Small intestine (tissue), 7 donors: ENCODE results near the gene TSPAN5. TPM values are rescaled to one million over a fixed set of nuclear protein-coding genes. Genes with fewer than 3 reads are reported as not detected.

Experiments
- DNase-seq, 2 donors: peaks; one replicate each; pipeline versions ENCODE4 v3.0.0 to v3.0.0-alpha.2; 2013
- FAIRE-seq: peaks from 2 replicates; lab custom pipeline; 2012; peaks lifted over from hg19 to GRCh38; lab: Jason Lieb, UNC
- H3K27ac ChIP-seq, 3 donors: one replicate each; pipeline ENCODE4 v1.5.1; 2013; ENCODE audit warnings: low read length in 2 of 3, mild to moderate bottlenecking in 2 of 3, control low read depth in 1 of 3, inconsistent platforms in 1 of 3, low read depth in 1 of 3, moderate library complexity in 1 of 3
- H3K27me3 ChIP-seq, 3 donors: one replicate each; pipeline ENCODE4 v1.6.1; 2013; ENCODE audit warnings: low read length in 3 of 3, inconsistent platforms in 1 of 3; ENCODE audit not compliant: control insufficient read depth in 3 of 3, insufficient read depth in 3 of 3
- H3K36me3 ChIP-seq, 3 donors: one replicate each; pipeline ENCODE4 v1.6.1; 2013; ENCODE audit warnings: low read length in 3 of 3, inconsistent platforms in 1 of 3, low read depth in 1 of 3, mild to moderate bottlenecking in 1 of 3, moderate library complexity in 1 of 3; ENCODE audit not compliant: control insufficient read depth in 3 of 3, insufficient read depth in 2 of 3
- H3K4me1 ChIP-seq, 3 donors: one replicate each; pipeline ENCODE4 v1.6.1; 2013; ENCODE audit warnings: low read length in 2 of 3, inconsistent platforms in 1 of 3, low read depth in 1 of 3, mild to moderate bottlenecking in 1 of 3, moderate library complexity in 1 of 3; ENCODE audit not compliant: control insufficient read depth in 3 of 3, insufficient read depth in 2 of 3
- H3K4me3 ChIP-seq, 3 donors: one replicate each; pipeline ENCODE4 v1.5.1; 2013; ENCODE audit warnings: low read length in 3 of 3, control low read depth in 1 of 3, inconsistent platforms in 1 of 3, low read depth in 1 of 3, mild to moderate bottlenecking in 1 of 3, moderate library complexity in 1 of 3
- H3K9me3 ChIP-seq, 2 donors: one replicate each; pipeline ENCODE4 v1.6.1; 2013; ENCODE audit warnings: low read depth in 1 of 2, low read length in 1 of 2; ENCODE audit not compliant: control insufficient read depth in 2 of 2, insufficient read depth in 1 of 2
- WGBS, 3 donors: extraction: QIAGEN DNeasy Blood & Tissue Kit; methylation state at CpG; one replicate each; pipeline ENCODE4 v1.1.7; 2013; 5-methylcytosine and 5-hydroxymethylcytosine counted together
- polyA plus RNA-seq, 4 donors: library from polyadenylated mRNA; stranded (reverse) in 3 of 4; unstranded in 1 of 4; fragments of 200-250 nt in 3 of 4; fragments of 120-200 nt in 1 of 4; gene quantifications; one replicate each; pipeline versions ENCODE4 v1.2.1 to v1.2.3, GENCODE V29; 2013
- donor health status: healthy with polysubstance abuse.
- donor health status: control.
- donor health status: control.
- donor health status: Bipolar disorder and iron deficiency.
- donor health status: healthy.

The TSPAN5 gene
- polyA plus RNA-seq, 4 donors, result 0.67 to 4.9 (median 2.2) TPM

GRCh38 chr4:98514741-98515469, 143.5 kb downstream of the TSPAN5 start:
- no peak for FAIRE-seq
- WGBS, 3 donors, result 79 to 87% (median 83%) methylated on average over 4 of the region's 4 CpGs

GRCh38 chr4:98512918-98513317, 145.5 kb downstream of the TSPAN5 start:
- DNase-seq (peak in 1 of 2 donors; percentile 24), FAIRE-seq (no peak)
- 59 to 79% (median 70%) methylated on average over 3 of the region's 3 CpGs for WGBS, 3 donors
- no peaks in the 10 kb centered on the region for H3K27me3 ChIP-seq
- H3K36me3 ChIP-seq, result no peaks in the 10 kb centered on the region
- no peak overlapping the region for H3K4me3 ChIP-seq
- H3K27ac ChIP-seq, result no peak overlapping the region
- H3K9me3 ChIP-seq, result peaks cover 0 to 9% of the 10 kb centered on the region in 2 donors
- peaks cover 0 to 3% (median 0%) of the 10 kb centered on the region in 3 donors for H3K4me1 ChIP-seq

More at GRCh38 chr4:98514741-98515469, 143.5 kb downstream of the TSPAN5 start:
- DNase-seq, result no peak
- no peaks in the 10 kb centered on the region for H3K36me3 ChIP-seq
- H3K9me3 ChIP-seq, result peaks cover 0 to 9% of the 10 kb centered on the region in 2 donors
- no peak overlapping the region for H3K27ac ChIP-seq
- no peaks in the 10 kb centered on the region for H3K27me3 ChIP-seq
- H3K4me1 ChIP-seq, result peaks cover 0 to 3% (median 0%) of the 10 kb centered on the region in 3 donors
- H3K4me3 ChIP-seq, result no peak overlapping the region

- Histone ChIP-seq H3K4me1 (peaks cover 0 to 3% (median 0%) of the 10 kb centered on the region in 3 donors), H3K27me3 (no peaks in the 10 kb centered on the region), H3K4me3 (no peak overlapping the region), H3K36me3 (no peaks in the 10 kb centered on the region), H3K9me3 (no peaks in the 10 kb centered on the region), H3K27ac (no peak overlapping the region)
- DNase-seq (no peak), FAIRE-seq (no peak)
- 66 to 85% (median 70%) methylated on average over 6 of the region's 6 CpGs for WGBS, 3 donors
Measured at GRCh38 chr4:98510757-98511517, 147.5 kb downstream of the TSPAN5 start.

- peaks cover 0 to 3% (median 0%) of the 10 kb centered on the region in 3 donors for H3K4me1 ChIP-seq
- no peak for DNase-seq
- H3K27me3 ChIP-seq, result no peaks in the 10 kb centered on the region
- no peak overlapping the region for H3K4me3 ChIP-seq
- no peaks in the 10 kb centered on the region for H3K9me3 ChIP-seq
- WGBS, 3 donors, result 86 to 95% (median 94%) methylated on average over 2 of the region's 2 CpGs
- FAIRE-seq, result no peak
- no peaks in the 10 kb centered on the region for H3K36me3 ChIP-seq
- peak overlapping the region in 1 of 3 donors; percentile 13 for H3K27ac ChIP-seq
Measured at GRCh38 chr4:98510340-98510739, 148.1 kb downstream of the TSPAN5 start.

GRCh38 chr4:98509721-98510120, 148.7 kb downstream of the TSPAN5 start:
- Histone ChIP-seq H3K4me3 (no peak overlapping the region), H3K27me3 (no peaks in the 10 kb centered on the region), H3K4me1 (peaks cover 0 to 3% (median 0%) of the 10 kb centered on the region in 3 donors), H3K9me3 (no peaks in the 10 kb centered on the region), H3K36me3 (no peaks in the 10 kb centered on the region), H3K27ac (no peak overlapping the region)
- FAIRE-seq (no peak), DNase-seq (no peak)
- WGBS, 3 donors, result 88 to 94% (median 93%) methylated on average over 4 of the region's 4 CpGs

- no peaks in the 10 kb centered on the region for H3K27me3 ChIP-seq
- FAIRE-seq (no peak), DNase-seq (no peak)
- H3K36me3 ChIP-seq, result no peaks in the 10 kb centered on the region
- WGBS, 3 donors, result 75 to 85% (median 81%) methylated on average over 7 of the region's 7 CpGs
- H3K9me3 ChIP-seq, result no peaks in the 10 kb centered on the region
- H3K4me3 ChIP-seq, result no peak overlapping the region
- peaks cover 0 to 3% (median 0%) of the 10 kb centered on the region in 3 donors for H3K4me1 ChIP-seq
- no peak overlapping the region for H3K27ac ChIP-seq
Measured at GRCh38 chr4:98508829-98509598, 149.4 kb downstream of the TSPAN5 start.

GRCh38 chr4:98508248-98508647, 150.2 kb downstream of the TSPAN5 start:
- H3K27me3 ChIP-seq, result no peaks in the 10 kb centered on the region
- no peak overlapping the region for H3K4me3 ChIP-seq
- H3K9me3 ChIP-seq, result no peaks in the 10 kb centered on the region
- WGBS, 3 donors, result 93 to 95% (median 95%) methylated on average over 4 of the region's 4 CpGs
- no peak overlapping the region for H3K27ac ChIP-seq
- peaks cover 0 to 2% (median 0%) of the 10 kb centered on the region in 3 donors for H3K4me1 ChIP-seq
- H3K36me3 ChIP-seq, result no peaks in the 10 kb centered on the region
- FAIRE-seq, result no peak
- no peak for DNase-seq

GRCh38 chr4:98507299-98507698, 151.1 kb downstream of the TSPAN5 start:
- Histone ChIP-seq H3K27ac (no peak overlapping the region), H3K36me3 (no peaks in the 10 kb centered on the region), H3K27me3 (no peaks in the 10 kb centered on the region), H3K4me3 (no peak overlapping the region), H3K4me1 (no peaks in the 10 kb centered on the region), H3K9me3 (no peaks in the 10 kb centered on the region)
- DNase-seq, result no peak
- 81 to 82% (median 82%) methylated on average over 3 of the region's 3 CpGs for WGBS, 3 donors
- no peak for FAIRE-seq
